Testis (tissue), 2 donors: ENCODE measurements around the gene GPR75.

Experiments used
- POLR2A ChIP-seq: fragments of 450-650 bp; IDR thresholded peaks from one replicate; pipeline ENCODE4 v1.6.1; 2017; ENCODE audit warnings: antibody characterized with exemption, mild to moderate bottlenecking, moderate library complexity
- TF ChIP-seq, protein P1 (sequence below), 3 experiments: fragments of 450-650 bp in 2 of 3; fragments of 200-600 bp in 1 of 3; sonication (generic) in 1 of 3; IDR thresholded peaks; one replicate each; pipeline ENCODE4 v1.5.1; 2016 to 2019; ENCODE audit warnings: antibody characterized with exemption in 3 of 3, mild to moderate bottlenecking in 2 of 3, moderate library complexity in 1 of 3

DNA sequence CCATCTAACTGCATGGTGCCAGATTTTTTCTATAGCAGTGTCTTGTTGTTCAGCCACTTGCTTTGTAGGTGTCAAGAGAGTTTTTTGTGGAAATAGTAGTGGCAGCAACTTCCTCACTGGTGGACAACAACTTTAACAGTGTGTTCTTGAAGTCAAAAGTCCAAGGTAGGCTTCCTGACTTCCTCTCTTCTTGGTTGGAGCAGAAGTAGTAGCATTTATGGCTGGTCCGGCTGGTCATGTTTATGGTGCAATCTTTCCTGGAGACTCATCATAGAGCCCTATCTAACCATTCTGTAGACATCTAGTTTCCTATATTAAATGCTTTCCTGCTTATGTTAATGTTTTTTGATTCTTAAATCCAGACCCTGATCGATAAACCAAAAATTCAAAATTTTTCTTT lies 11.7 kb downstream of the GPR75 start:
- TF ChIP-seq, protein P1, sequence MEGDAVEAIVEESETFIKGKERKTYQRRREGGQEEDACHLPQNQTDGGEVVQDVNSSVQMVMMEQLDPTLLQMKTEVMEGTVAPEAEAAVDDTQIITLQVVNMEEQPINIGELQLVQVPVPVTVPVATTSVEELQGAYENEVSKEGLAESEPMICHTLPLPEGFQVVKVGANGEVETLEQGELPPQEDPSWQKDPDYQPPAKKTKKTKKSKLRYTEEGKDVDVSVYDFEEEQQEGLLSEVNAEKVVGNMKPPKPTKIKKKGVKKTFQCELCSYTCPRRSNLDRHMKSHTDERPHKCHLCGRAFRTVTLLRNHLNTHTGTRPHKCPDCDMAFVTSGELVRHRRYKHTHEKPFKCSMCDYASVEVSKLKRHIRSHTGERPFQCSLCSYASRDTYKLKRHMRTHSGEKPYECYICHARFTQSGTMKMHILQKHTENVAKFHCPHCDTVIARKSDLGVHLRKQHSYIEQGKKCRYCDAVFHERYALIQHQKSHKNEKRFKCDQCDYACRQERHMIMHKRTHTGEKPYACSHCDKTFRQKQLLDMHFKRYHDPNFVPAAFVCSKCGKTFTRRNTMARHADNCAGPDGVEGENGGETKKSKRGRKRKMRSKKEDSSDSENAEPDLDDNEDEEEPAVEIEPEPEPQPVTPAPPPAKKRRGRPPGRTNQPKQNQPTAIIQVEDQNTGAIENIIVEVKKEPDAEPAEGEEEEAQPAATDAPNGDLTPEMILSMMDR (IDR thresholded peaks at IDR 0.05) = no peak
- no peak for TF ChIP-seq POLR2A
